Activated CD4-positive, CD25-positive, alpha-beta regulatory T cell treated with anti-CD3 and anti-CD28 coated beads, Interleukin-2, amount 50 U/mL, for 16 hours (primary cell): ENCODE data around the gene CYP2B6.
"Not testable (repeated sequence)": the region's sequence is repeated elsewhere in the genome, so short reads cannot be mapped to it uniquely, and the experiment has no call there.

Experiments used
- DNase-seq: peaks from one replicate; pipeline ENCODE4 v3.0.0-alpha.2; 2020; ENCODE audit warnings: low read depth, low spot score

The CYP2B6 gene

GRCh38 chr19:41031916-41032315 lies 40.8 kb downstream of the CYP2B6 start:
- no peak for DNase-seq

DNA sequence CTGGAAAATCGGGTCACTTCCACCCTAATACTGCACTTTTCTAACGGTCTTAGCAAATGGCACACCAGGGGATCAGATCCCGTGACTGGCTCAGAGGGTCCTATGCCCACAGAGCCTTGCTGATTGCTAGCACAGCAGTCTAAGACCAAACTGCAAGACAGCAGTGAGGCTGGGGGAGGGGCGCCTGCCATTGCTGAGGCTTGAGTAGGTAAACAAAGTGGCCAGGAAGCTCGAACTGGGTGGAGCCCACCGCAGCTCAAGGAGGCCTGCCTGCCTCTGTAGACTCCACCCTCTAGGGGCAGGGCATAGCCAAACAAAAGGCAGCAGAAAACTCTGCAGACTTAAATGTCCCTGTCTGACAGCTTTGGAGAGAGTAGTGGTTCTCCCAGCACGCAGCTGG lies 42.2 kb downstream of the CYP2B6 start:
- DNase-seq: not testable (repeated sequence)

DNA sequence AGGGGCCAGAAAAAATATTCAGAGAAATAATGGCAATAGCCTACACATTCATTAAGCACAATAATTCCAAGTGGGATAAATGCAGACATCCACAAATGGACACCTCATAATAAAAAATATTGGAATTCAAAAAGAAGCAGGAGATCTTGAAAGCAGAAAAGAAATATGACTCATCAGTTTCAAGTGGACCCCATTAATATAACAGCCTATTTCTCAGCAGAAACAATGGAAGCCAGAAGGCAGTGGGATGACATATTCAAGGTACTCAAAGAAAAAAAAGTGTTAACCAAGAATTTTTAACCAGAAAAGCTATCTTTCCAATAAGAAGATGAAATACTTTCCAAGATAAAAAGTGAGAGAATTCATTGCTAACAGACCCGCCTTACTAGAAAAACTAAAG lies 48.7 kb downstream of the CYP2B6 start:
- DNase-seq: no peak

DNA sequence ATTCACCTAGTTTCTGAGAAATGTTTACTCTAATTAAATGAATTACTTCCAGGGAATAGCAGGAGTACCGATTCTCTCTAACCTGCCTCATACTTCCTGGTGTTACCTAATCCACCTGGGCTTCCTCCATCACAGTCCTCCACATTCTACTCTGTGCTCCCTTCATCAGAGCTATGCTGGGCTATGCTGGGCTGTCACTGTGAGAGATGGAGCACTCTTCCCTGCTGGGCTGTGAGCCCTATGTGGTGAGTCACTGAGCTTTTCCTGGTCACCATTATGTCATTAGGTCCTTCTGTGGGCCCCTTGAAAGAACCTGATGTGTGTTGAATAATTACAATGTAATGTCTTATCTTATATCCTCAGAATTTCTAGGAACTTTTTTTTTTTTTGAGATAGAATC lies 54.0 kb downstream of the CYP2B6 start:
- DNase-seq: not testable (repeated sequence)

GRCh38 chr19:41050426-41050825 lies 59.3 kb downstream of the CYP2B6 start:
- DNase-seq: no peak

- not testable (repeated sequence) for DNase-seq
Observed at GRCh38 chr19:41052162-41052561, 61.1 kb downstream of the CYP2B6 start.

DNA sequence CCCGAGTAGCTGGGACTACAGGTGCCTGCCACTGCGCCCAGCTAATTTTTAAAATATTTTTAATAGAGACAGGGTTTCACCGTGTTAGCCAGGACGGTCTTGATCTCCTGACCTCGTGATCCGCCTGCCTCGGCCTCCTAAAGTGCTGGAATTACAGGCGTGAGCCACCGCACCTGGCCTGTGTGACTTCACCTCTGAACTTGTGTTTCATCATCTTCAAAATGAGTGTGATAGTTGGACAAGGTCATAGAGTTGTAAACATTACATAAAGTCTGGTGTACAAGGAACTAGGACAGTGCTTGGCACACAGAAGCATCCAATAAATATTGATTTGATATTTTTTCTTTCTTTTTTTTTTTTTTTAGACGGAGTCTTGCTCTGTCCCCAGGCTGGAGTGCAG lies 62.2 kb downstream of the CYP2B6 start:
- not testable (repeated sequence) for DNase-seq

DNA sequence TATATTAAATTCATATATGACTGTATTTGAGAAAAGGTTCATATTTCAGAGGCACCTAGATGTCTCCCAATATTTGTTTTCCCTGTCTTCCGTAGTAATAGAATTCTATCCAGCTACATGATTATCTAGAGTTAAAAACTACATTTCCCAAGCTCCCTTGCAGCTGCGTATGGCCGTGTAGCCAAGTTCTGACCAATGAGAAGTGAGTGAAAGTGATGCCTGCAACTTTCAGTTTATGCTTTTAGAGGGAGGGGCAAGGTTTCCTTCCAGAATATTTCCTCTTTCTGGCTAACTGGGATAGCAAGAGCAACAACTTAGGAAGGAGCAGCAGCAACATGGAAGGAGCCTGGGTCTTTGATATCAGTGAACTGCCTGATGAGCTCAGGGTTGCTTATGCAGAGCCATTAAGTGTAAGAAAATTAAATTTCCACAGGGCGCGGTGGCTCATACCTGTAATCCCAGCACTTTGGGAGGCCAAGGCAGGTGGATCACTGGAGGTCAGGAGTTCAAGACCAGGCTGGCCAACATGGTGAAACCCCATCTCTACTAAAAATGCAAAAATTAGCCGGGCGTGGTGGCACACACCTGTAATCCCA lies 74.0 kb downstream of the CYP2B6 start:
- DNase-seq: no peak
